ENCODE data around the gene MAP4K4.
A peak's percentile ranks its signal among the peaks of the same experiment; 100 is the strongest.

Gene MAP4K4

DNA sequence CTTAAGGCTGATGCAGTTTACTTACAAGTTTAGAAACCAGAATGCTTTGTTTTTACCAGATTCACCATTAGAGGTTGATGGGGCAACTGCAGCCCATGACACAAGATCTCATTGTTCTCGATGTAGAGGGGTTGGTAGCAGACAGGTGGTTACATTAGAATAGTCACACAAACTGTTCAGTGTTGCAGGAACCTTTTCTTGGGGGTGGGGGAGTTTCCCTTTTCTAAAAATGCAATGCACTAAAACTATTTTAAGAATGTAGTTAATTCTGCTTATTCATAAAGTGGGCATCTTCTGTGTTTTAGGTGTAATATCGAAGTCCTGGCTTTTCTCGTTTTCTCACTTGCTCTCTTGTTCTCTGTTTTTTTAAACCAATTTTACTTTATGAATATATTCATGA is 194.9 kb downstream of the MAP4K4 start:
- DNase-seq (ENCODE audit: low spot score): peak; percentile 27
- in situ Hi-C loops (cut with MboI; ENCODE audit: low pct_unique_long_range_greater_than_20kb, low sequenced_read_pairs, unreplicated experiment): no loop called here
- TF ChIP-seq, protein P1, sequence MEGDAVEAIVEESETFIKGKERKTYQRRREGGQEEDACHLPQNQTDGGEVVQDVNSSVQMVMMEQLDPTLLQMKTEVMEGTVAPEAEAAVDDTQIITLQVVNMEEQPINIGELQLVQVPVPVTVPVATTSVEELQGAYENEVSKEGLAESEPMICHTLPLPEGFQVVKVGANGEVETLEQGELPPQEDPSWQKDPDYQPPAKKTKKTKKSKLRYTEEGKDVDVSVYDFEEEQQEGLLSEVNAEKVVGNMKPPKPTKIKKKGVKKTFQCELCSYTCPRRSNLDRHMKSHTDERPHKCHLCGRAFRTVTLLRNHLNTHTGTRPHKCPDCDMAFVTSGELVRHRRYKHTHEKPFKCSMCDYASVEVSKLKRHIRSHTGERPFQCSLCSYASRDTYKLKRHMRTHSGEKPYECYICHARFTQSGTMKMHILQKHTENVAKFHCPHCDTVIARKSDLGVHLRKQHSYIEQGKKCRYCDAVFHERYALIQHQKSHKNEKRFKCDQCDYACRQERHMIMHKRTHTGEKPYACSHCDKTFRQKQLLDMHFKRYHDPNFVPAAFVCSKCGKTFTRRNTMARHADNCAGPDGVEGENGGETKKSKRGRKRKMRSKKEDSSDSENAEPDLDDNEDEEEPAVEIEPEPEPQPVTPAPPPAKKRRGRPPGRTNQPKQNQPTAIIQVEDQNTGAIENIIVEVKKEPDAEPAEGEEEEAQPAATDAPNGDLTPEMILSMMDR (IDR thresholded peaks at IDR 0.05; ENCODE audit: extremely low read depth, insufficient read depth, missing control alignments): no peak

DNA sequence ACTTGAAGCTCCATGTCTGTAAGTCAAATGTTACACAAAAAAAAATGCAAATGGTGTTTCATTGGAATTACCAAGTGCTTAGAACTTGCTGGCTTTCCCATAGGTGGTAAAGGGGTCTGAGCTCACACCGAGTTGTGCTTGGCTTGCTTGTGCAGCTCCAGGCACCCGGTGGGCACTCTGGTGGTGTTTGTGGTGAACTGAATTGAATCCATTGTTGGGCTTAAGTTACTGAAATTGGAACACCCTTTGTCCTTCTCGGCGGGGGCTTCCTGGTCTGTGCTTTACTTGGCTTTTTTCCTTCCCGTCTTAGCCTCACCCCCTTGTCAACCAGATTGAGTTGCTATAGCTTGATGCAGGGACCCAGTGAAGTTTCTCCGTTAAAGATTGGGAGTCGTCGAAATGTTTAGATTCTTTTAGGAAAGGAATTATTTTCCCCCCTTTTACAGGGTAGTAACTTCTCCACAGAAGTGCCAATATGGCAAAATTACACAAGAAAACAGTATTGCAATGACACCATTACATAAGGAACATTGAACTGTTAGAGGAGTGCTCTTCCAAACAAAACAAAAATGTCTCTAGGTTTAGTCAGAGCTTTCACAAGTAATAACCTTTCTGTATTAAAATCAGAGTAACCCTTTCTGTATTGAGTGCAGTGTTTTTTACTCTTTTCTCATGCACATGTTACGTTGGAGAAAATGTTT is 196.3 kb downstream of the MAP4K4 start:
- in situ Hi-C loops (cut with MboI; ENCODE audit: low pct_unique_long_range_greater_than_20kb, low sequenced_read_pairs, unreplicated experiment): no loop called here
- TF ChIP-seq, protein P1 (IDR thresholded peaks at IDR 0.05; ENCODE audit: extremely low read depth, insufficient read depth, missing control alignments): no peak
- DNase-seq (ENCODE audit: low spot score): no peak

DNA sequence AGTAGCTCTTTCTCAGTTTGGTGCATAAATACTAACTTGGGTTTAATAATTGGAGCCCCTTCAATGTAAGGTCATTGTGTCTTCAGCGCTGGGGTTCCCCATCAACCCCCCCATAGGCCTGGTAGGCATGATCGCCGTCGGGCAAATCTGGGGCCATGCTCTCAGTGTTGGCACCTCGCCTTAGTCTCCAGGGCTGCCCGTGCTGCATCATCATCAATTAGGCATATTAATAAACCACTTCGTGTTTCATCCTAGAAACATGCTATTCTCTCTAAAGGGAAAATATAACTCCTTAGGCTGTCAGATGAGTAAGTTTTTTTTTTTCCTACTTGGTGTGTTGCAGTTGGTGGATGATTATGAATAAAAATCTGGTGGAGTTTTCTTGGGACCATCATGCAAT is 197.5 kb downstream of the MAP4K4 start:
- in situ Hi-C loops (cut with MboI; ENCODE audit: low pct_unique_long_range_greater_than_20kb, low sequenced_read_pairs, unreplicated experiment): no loop called here
- no peak for DNase-seq (ENCODE audit: low spot score)
- TF ChIP-seq, protein P1 (IDR thresholded peaks at IDR 0.05; ENCODE audit: extremely low read depth, insufficient read depth, missing control alignments): no peak

DNA sequence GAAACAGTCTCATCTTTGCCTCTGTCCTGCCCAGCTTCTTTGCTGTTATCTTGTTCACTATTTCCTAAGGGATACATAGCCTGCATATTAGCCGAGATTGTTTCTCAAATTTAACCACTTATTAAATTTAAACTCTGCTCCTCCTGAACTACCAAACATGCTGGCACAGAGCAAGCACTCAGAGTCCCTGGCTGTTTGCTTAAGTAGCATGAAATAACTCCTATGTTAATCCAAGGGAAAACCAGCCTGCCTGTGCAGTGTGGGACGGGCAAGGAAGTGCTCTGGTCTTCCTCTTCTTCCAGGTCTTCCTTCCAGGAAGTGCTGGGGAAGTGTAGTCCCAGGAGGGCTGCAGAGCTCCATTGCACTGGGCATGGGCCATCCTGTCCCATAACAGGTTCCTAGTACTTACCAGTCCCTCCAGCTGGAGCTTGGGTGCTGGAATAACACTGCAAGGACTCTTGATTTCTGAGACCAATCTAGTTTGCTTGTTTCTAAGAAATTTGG is 198.4 kb downstream of the MAP4K4 start:
- in situ Hi-C loops (cut with MboI; ENCODE audit: low pct_unique_long_range_greater_than_20kb, low sequenced_read_pairs, unreplicated experiment): no loop called here
- TF ChIP-seq, protein P1 (IDR thresholded peaks at IDR 0.05; ENCODE audit: extremely low read depth, insufficient read depth, missing control alignments): no peak
- DNase-seq (ENCODE audit: low spot score): no peak

DNA sequence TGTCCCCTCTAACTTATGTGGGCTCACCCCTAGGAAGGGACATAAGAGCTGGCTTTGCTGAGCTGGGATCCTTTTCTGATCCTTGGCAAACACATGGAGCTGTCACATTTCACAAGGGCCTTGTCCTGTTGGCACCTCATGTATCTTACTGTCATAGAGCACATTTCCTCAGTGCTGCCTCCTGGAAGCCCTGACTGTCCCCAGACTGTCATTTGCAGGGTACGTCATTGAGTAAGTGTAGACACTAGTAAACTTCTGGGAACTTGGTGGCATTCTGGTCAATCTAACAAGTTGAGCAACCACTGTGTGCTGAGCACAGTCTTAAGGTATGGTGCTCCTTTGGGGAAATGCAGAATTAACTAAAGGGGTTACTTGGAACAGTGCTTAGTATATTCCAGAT is 199.8 kb downstream of the MAP4K4 start:
- TF ChIP-seq, protein P1 (IDR thresholded peaks at IDR 0.05; ENCODE audit: extremely low read depth, insufficient read depth, missing control alignments): no peak
- in situ Hi-C loops (cut with MboI; ENCODE audit: low pct_unique_long_range_greater_than_20kb, low sequenced_read_pairs, unreplicated experiment): no loop called here
- no peak for DNase-seq (ENCODE audit: low spot score)

DNA sequence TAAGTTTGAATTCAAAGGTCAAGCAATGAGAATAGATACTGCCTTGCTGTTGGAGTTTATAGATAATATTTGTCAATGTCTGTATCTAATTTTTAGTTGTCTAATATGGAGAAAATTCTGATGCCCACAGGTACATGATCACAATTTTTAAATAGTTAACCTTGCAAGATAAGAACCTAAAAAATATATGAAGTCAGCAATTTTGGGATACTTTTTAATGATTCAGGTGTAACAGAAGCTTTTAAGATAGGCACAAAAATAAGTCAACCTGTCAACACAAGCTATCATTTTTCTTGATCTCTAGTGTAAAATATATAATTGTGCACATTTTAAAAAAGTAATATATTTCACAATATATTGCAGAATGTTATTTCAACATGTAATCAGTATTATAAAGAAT is 201.8 kb downstream of the MAP4K4 start:
- in situ Hi-C loops (cut with MboI; ENCODE audit: low pct_unique_long_range_greater_than_20kb, low sequenced_read_pairs, unreplicated experiment): no loop called here
- TF ChIP-seq, protein P1 (IDR thresholded peaks at IDR 0.05; ENCODE audit: extremely low read depth, insufficient read depth, missing control alignments): no peak
- DNase-seq (ENCODE audit: low spot score): no peak

Measured in GM13977 (cell line).